GM19468 (cell line): ENCODE results near the gene ARMH2.
"Not testable (repeated sequence)": the region's sequence is repeated elsewhere in the genome, so short reads cannot be mapped to it uniquely, and the experiment has no call there.

ENCODE experiments used
- ATAC-seq: cut with Tn5 transposase; IDR thresholded peaks from one replicate; pipeline ENCODE4 v1.9.1; 2021; ENCODE audit warnings: mild to moderate bottlenecking, moderate library complexity, moderate number of reproducible peaks; ENCODE audit not compliant: unreplicated experiment; ENCODE audit errors: extremely low read depth

The ARMH2 gene

DNA sequence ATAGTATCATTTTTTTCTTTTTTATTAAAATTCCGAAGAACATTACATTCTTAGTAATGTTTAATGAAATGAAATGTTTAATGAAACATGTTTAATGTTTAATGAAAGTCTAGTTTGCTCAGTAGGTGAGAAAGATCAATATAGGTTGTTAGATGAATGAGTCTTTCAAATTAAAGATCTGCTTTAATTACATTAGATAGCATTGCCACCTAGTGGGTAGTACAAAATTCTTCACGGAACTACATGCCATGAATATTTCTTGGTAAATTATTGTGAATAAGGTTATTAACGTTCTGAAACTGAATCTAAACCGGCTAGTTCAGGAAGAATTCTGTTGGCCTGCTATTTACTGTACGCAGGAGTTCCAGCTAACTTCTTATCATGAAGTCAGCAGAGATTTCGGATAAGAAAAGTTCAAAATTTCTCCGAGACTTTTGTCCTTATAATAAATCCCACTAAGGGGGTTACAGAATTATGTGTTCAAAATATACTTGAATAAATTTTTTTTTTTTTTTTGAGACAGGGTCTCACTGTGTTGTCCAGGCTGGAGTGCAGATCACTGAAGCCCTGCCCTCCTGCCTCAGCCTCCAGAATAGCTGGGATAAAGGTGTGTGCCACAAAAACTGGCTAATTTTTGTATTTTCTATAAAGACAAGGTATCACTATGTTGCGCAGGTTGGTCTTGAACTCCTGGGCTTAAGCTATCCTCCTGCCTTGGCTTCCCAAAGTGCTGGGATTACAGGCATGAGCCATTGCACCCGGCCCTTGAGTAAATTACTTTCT, 31.8 kb downstream of the ARMH2 start:
- no peak for ATAC-seq

DNA sequence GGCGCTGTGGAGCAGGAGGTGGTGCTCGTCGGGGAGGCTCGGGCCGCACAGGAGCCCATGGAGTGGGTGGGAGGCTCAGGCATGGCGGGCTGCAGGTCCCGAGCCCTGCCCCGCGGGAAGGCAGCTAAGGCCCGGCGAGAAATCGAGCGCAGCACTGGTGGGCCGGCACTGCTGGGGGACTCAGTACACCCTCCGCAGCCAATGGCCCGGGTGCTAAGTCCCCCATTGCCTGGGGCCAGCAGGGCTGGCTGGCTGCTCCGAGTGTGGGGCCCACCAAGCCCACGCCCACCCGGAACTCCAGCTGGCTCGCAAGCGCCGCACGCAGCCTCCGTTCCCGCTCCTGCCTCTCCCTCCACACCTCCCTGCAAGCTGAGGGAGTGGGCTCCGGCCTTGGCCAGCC, 32.7 kb downstream of the ARMH2 start:
- ATAC-seq, result not testable (repeated sequence)

DNA sequence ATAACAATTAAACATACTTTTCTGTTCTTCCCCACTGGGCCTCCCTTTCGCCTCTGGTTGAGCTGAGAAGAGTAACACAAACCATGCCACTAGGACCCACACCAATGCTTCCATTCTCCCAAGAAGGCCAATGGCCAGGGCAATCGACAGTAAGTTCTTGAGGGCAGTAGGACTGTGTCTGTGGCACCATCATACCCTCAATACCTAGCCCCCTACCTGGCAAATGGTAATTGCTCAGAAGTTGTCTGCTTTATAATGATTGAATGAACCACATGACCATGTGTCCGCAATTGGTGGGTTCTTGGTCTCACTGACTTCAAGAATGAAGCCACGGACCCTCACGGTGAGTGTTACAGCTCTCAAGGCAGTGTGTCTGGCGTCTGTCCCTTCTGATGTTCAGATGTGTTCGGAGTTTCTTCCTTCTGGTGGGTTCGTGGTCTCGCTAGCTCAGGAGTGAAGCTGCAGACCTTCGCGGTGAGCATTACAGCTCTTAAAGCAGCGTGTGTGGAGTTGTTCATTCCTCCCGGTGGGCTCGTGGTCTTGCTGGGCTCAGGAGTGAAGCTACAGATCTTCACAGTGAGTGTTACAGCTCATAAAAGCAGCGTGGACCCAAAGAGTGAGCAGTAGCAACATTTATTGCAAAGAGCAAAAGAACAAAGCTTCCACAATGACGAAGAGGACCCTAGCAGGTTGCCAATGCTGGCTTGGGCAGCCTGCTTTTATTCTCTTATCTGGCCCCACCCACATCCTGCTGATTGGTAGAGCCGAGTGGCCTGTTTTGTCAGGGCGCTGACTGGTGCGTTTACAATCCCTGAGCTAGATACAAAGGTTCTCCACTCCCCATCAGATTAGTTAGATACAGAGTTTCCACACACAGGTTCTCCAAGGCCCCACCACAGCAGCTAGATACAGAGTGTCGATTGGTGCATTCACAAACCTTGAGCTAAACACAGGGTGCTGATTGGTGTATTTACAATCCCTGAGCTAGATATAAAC, 33.6 kb downstream of the ARMH2 start:
- ATAC-seq, result not testable (repeated sequence)

DNA sequence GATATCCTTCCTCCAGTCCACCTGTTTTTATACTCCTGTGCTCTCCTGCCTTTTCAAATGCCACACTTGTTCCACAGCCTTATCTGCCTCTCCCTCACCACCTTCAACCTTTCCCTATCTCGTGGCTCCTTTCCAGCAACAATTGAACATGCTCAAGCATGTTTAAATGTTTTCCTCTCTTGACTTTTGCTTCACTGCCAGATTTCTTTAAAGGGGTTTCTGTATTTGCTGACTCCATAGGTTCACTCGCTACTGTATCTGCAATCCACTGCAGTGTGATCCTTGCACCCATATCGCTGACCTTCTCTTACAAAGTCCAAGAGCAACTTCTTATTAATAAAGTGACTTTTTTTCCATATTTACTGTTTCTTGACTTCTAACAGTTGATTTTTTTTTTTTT, 35.1 kb downstream of the ARMH2 start:
- ATAC-seq, result no peak

DNA sequence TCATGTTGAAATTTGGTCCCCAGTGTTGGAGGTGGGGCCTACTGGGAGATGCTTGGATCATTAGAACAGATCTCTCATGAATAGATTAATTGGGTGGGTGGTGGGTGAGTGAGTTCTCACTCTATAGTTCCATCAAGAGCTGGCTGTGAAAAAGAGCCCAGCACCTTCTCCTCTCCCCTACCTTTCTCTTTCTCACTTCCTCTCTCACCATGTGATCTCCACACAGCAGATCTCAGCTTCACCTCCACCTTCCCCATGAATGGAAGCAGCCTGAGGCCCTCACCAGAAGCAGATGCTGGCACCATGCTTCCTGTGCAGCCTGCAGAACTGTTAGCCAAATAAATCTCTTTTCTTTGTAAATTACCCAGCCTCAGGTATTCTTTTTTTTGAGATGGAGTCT, 36.9 kb downstream of the ARMH2 start:
- no peak for ATAC-seq

GRCh38 chr6:24761193-24761835, 37.4 kb downstream of the ARMH2 start:
- no peak for ATAC-seq

DNA sequence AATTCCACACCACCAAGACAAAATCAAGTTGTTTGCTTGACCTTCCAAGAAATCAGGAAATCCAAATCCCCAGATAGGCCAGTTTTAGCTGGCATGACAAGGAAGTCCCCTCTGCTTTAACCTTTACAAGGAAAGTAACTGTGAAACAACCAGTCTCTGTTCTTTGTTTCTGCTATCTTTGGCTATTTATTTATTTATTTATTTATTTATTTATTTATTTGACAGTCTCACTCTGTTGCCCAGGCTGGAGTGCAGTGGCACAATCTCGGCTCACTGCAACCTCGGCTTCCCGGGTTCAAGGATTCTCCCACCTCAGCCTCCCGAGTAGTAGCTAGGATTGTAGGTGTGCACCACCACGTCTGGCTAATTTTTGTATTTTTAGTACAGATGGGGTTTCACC, 38.5 kb downstream of the ARMH2 start:
- no peak for ATAC-seq

GRCh38 chr6:24759718-24760117, 39.0 kb downstream of the ARMH2 start:
- ATAC-seq, result no peak

GRCh38 chr6:24757611-24758010, 41.1 kb downstream of the ARMH2 start:
- no peak for ATAC-seq

- ATAC-seq, result no peak
These were observed 43.4 kb downstream of the ARMH2 start for GRCh38 chr6:24755279-24755678.

DNA sequence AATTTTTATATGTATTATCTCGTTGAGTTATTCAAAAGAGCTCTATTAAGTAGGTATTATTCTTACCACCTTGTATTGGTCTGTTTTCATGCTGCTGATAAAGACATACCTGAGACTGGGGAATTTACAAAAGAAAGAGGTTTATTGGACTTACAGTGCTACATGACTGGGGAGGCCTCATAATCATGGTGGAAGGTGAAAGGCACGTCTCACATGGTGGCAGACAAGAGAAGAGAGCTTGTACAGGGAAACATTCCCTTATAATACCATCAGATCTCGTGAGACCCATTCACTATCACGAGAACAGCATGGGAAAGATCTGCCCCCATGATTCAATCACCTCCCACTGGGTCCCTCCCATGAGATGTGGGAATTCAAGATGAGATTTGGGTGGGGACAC, 44.3 kb downstream of the ARMH2 start:
- ATAC-seq, result not testable (repeated sequence)

- ATAC-seq, result no peak
These were observed 45.2 kb downstream of the ARMH2 start for GRCh38 chr6:24753545-24753944.

DNA sequence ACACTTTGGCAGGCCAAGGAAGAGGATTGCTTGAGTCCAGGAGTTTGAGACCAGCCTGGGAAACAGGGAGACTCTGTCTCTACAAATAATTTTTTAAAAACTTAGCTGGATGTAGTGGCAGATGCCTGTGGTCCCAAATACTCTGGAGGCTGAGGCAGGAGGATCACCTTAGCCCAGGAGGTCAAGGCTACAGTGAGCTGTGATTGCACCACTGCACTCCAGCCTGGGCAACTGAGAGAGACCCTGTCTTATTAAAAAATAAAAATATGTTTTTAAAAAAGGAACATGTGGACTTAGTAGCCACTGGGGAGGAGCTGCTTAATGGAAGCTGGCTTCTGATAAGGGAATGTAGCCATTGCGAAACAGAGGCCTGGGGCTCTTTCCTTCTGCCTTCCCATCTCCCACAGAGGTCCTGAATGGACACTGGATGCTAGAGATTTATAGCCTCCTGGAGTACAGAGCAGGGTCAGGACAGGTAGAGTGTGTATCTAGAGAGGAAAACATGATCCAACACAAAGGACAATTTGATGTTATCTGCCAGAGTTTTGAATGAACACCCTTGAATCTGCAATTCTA, 45.7 kb downstream of the ARMH2 start:
- no peak for ATAC-seq

DNA sequence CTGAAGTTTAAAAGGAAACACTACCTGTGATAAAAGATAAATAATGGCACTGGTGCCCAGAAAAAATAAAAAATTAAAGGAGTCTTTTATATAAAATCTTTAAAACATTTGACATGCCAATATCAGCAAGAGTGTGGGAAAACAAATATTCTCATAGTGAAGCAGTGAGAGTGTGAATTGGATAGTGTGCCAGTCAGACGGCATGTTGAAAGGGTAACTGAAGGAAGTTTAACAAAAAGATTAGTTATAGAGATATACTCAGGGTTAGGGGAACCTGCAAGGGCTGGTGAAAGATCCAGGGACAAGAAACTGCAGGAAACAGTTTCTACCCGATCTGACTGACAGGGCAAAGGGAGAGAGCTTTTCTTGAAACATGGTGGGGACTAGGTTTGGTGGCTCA, 46.2 kb downstream of the ARMH2 start:
- ATAC-seq, result no peak

GRCh38 chr6:24750878-24751277, 47.8 kb downstream of the ARMH2 start:
- not testable (repeated sequence) for ATAC-seq

GRCh38 chr6:24749297-24749696, 49.4 kb downstream of the ARMH2 start:
- no peak for ATAC-seq
